Measurements from ENCODE around the gene OPN3.

GRCh38 chr1:241606544-241606943 lies 33.6 kb downstream of the OPN3 start:
- no peak for TF ChIP-seq POLR2AphosphoS5 (IDR thresholded peaks at IDR 0.05; ENCODE audit: insufficient read depth in 1 of 2, low read depth in 1 of 2)
- no peak for TF ChIP-seq CTCF (IDR thresholded peaks at IDR 0.05)

Measured in vagina (tissue), 2 donors.